ENCODE data around the gene LIMK2.
"Not testable (repeated sequence)": the region's sequence is repeated elsewhere in the genome, so short reads cannot be mapped to it uniquely, and the experiment has no call there.

LIMK2 gene

GRCh38 chr22:31179345-31179744 lies 32.8 kb upstream of the LIMK2 start:
- H3K4me3 ChIP-seq (ENCODE audit: low read depth, low read length) = no peak overlapping the region
- no peak for TF ChIP-seq CTCF (IDR thresholded peaks at IDR 0.05; ENCODE audit: insufficient read depth, low read depth, low read length, missing control alignments)
- DNase-seq (ENCODE audit: low read depth) = no peak

- DNase-seq (ENCODE audit: low read depth) = no peak
- H3K4me3 ChIP-seq (ENCODE audit: low read depth, low read length) = no peak overlapping the region
- TF ChIP-seq CTCF (IDR thresholded peaks at IDR 0.05; ENCODE audit: insufficient read depth, low read depth, low read length, missing control alignments) = no peak
These were observed 28.1 kb upstream of the LIMK2 start for GRCh38 chr22:31184015-31184414.

GRCh38 chr22:31185056-31185455 lies 27.0 kb upstream of the LIMK2 start:
- no peak for TF ChIP-seq CTCF (IDR thresholded peaks at IDR 0.05; ENCODE audit: insufficient read depth, low read depth, low read length, missing control alignments)
- DNase-seq (ENCODE audit: low read depth) = no peak
- no peak overlapping the region for H3K4me3 ChIP-seq (ENCODE audit: low read depth, low read length)

- H3K4me3 ChIP-seq (ENCODE audit: low read depth, low read length) = no peak overlapping the region
- DNase-seq (ENCODE audit: low read depth) = no peak
These were observed 24.5 kb upstream of the LIMK2 start for GRCh38 chr22:31187627-31188026.

GRCh38 chr22:31192513-31192912 lies 19.6 kb upstream of the LIMK2 start:
- no peak for TF ChIP-seq CTCF (IDR thresholded peaks at IDR 0.05; ENCODE audit: insufficient read depth, low read depth, low read length, missing control alignments)
- DNase-seq (ENCODE audit: low read depth) = no peak
- H3K4me3 ChIP-seq (ENCODE audit: low read depth, low read length) = no peak overlapping the region

More at GRCh38 chr22:31187627-31188026, 24.5 kb upstream of the LIMK2 start:
- no peak for TF ChIP-seq CTCF (IDR thresholded peaks at IDR 0.05; ENCODE audit: insufficient read depth, low read depth, low read length, missing control alignments)

GRCh38 chr22:31193092-31193491 lies 19.0 kb upstream of the LIMK2 start:
- H3K4me3 ChIP-seq (ENCODE audit: low read depth, low read length) = no peak overlapping the region
- no peak for TF ChIP-seq CTCF (IDR thresholded peaks at IDR 0.05; ENCODE audit: insufficient read depth, low read depth, low read length, missing control alignments)
- no peak for DNase-seq (ENCODE audit: low read depth)

GRCh38 chr22:31194681-31195080 lies 17.4 kb upstream of the LIMK2 start:
- not testable (repeated sequence) for H3K4me3 ChIP-seq (ENCODE audit: low read depth, low read length); DNase-seq (ENCODE audit: low read depth)

Measured in GM12865 (cell line).